Suprapubic skin (tissue), 4 donors: ENCODE results near the gene ARID3A. TPM values are rescaled to one million over a fixed set of nuclear protein-coding genes. Genes with fewer than 3 reads are reported as not detected.

Experiments
- DNase-seq, 2 donors: peaks; one replicate each; pipeline ENCODE4 v3.0.0-alpha.2; 2019; ENCODE audit warnings: low spot score in 2 of 2
- H3K27ac ChIP-seq: fragments of 200-600 bp; sonication (generic); one replicate; pipeline ENCODE4 v1.5.1; 2019
- H3K27me3 ChIP-seq: fragments of 200-600 bp; sonication (generic); one replicate; pipeline ENCODE4 v1.5.1; 2019
- H3K36me3 ChIP-seq: fragments of 200-600 bp; sonication (generic); one replicate; pipeline ENCODE4 v1.5.1; 2019
- H3K4me1 ChIP-seq: fragments of 200-600 bp; sonication (generic); one replicate; pipeline ENCODE4 v1.5.1; 2019
- H3K4me3 ChIP-seq: fragments of 200-600 bp; sonication (generic); one replicate; pipeline ENCODE4 v1.5.1; 2019; ENCODE audit warnings: mild to moderate bottlenecking
- H3K9me3 ChIP-seq: fragments of 200-600 bp; sonication (generic); one replicate; pipeline ENCODE4 v1.5.1; 2019
- CTCF ChIP-seq, 2 donors: fragments of 200-600 bp in 1 of 2; fragments of 450-650 bp in 1 of 2; sonication (generic) in 1 of 2; IDR thresholded peaks; one replicate each; pipeline ENCODE4 v1.5.1; 2016 to 2019; ENCODE audit warnings: antibody characterized with exemption in 2 of 2, mild to moderate bottlenecking in 1 of 2, moderate library complexity in 1 of 2
- EP300 ChIP-seq: sonication (generic); formaldehyde crosslinking; IDR thresholded peaks from one replicate; pipeline ENCODE4 v1.6.1; 2017; ENCODE audit warnings: antibody characterized with exemption
- POLR2A ChIP-seq, 2 donors: fragments of 450-650 bp; IDR thresholded peaks; one replicate each; pipeline ENCODE4 v1.6.1; 2017; ENCODE audit warnings: antibody characterized with exemption in 2 of 2, mild to moderate bottlenecking in 2 of 2, moderate library complexity in 2 of 2
- POLR2AphosphoS5 ChIP-seq, 3 donors: sonication (generic); formaldehyde crosslinking; IDR thresholded peaks; one replicate each; pipeline ENCODE4 v1.6.1; 2017; ENCODE audit warnings: antibody characterized with exemption in 3 of 3
- WGBS: methylation state at CpG from one replicate; pipeline ENCODE4 v1.1.5; 2018; 5-methylcytosine and 5-hydroxymethylcytosine counted together
- total RNA-seq, 4 donors: library from RNA; depleted of rRNA; stranded (reverse); fragments of >200 nt; gene quantifications; one replicate each; pipeline ENCODE4 v1.1.0, GENCODE V29; 2016

The ARID3A gene
- total RNA-seq, 4 donors from 2014 or later = 4.7 to 7.5 (median 6.1) TPM

- no peak for DNase-seq
- H3K36me3 ChIP-seq = peaks cover 10% of the 10 kb centered on the region
- H3K27ac ChIP-seq = no peak overlapping the region
- H3K27me3 ChIP-seq = no peaks in the 10 kb centered on the region
- peaks cover 5% of the 10 kb centered on the region for H3K4me1 ChIP-seq
- no peaks in the 10 kb centered on the region for H3K9me3 ChIP-seq
- no peak overlapping the region for H3K4me3 ChIP-seq
- TF ChIP-seq EP300 = no peak
- TF ChIP-seq POLR2AphosphoS5 (IDR thresholded peaks at IDR 0.05) = no peak
- TF ChIP-seq CTCF (IDR thresholded peaks at IDR 0.05) = no peak
- TF ChIP-seq POLR2A (IDR thresholded peaks at IDR 0.05) = no peak
- WGBS = 74% methylated on average over 5 of the region's 8 CpGs
Measured at GRCh38 chr19:960601-960938, 34.7 kb downstream of the ARID3A start.

GRCh38 chr19:961866-962620, 36.2 kb downstream of the ARID3A start:
- 72% methylated on average over 13 of the region's 14 CpGs for WGBS
- peaks cover 5% of the 10 kb centered on the region for H3K4me1 ChIP-seq
- no peaks in the 10 kb centered on the region for H3K9me3 ChIP-seq
- H3K36me3 ChIP-seq = peaks cover 17% of the 10 kb centered on the region
- H3K4me3 ChIP-seq = no peak overlapping the region
- no peak overlapping the region for H3K27ac ChIP-seq
- TF ChIP-seq EP300 = no peak
- no peaks in the 10 kb centered on the region for H3K27me3 ChIP-seq
- DNase-seq = no peak

- H3K4me1 ChIP-seq = peaks cover 5% of the 10 kb centered on the region
- peaks cover 23% of the 10 kb centered on the region for H3K36me3 ChIP-seq
- no peak for DNase-seq
- TF ChIP-seq CTCF (IDR thresholded peaks at IDR 0.05) (no peak), POLR2AphosphoS5 (IDR thresholded peaks at IDR 0.05) (no peak), EP300 (no peak), POLR2A (IDR thresholded peaks at IDR 0.05) (no peak)
- H3K27ac ChIP-seq = no peak overlapping the region
- H3K4me3 ChIP-seq = no peak overlapping the region
- H3K9me3 ChIP-seq = no peaks in the 10 kb centered on the region
- 92% methylated on average over 15 of the region's 31 CpGs for WGBS
- no peaks in the 10 kb centered on the region for H3K27me3 ChIP-seq
Measured at GRCh38 chr19:962683-963400, 37.0 kb downstream of the ARID3A start.

- peaks cover 5% of the 10 kb centered on the region for H3K4me1 ChIP-seq
- no peaks in the 10 kb centered on the region for H3K9me3 ChIP-seq
- no peak for TF ChIP-seq POLR2A (IDR thresholded peaks at IDR 0.05)
- TF ChIP-seq EP300 = no peak
- no peak for TF ChIP-seq POLR2AphosphoS5 (IDR thresholded peaks at IDR 0.05)
- 82% methylated on average over 9 of the region's 11 CpGs for WGBS
- H3K36me3 ChIP-seq = peaks cover 27% of the 10 kb centered on the region
- no peak overlapping the region for H3K4me3 ChIP-seq
- H3K27me3 ChIP-seq = no peaks in the 10 kb centered on the region
- H3K27ac ChIP-seq = no peak overlapping the region
- no peak for DNase-seq
Measured at GRCh38 chr19:963486-963951, 37.7 kb downstream of the ARID3A start.

GRCh38 chr19:964116-964520, 38.3 kb downstream of the ARID3A start:
- no CpG with 5 or more reads among the region's 16 CpGs for WGBS
- Histone ChIP-seq H3K9me3 (no peaks in the 10 kb centered on the region), H3K4me1 (peaks cover 2% of the 10 kb centered on the region), H3K27ac (no peak overlapping the region), H3K36me3 (peaks cover 33% of the 10 kb centered on the region), H3K27me3 (no peaks in the 10 kb centered on the region), H3K4me3 (no peak overlapping the region)
- no peak for DNase-seq
- TF ChIP-seq POLR2A (IDR thresholded peaks at IDR 0.05) = no peak

- Histone ChIP-seq H3K4me3 (no peak overlapping the region), H3K27ac (no peak overlapping the region), H3K36me3 (peaks cover 40% of the 10 kb centered on the region), H3K4me1 (no peaks in the 10 kb centered on the region), H3K9me3 (no peaks in the 10 kb centered on the region), H3K27me3 (no peaks in the 10 kb centered on the region)
- no peak for TF ChIP-seq EP300
- no peak for TF ChIP-seq POLR2A (IDR thresholded peaks at IDR 0.05)
- no peak for TF ChIP-seq POLR2AphosphoS5 (IDR thresholded peaks at IDR 0.05)
- no peak for TF ChIP-seq CTCF (IDR thresholded peaks at IDR 0.05)
- no peak for DNase-seq
- WGBS = 97% methylated on average over 16 of the region's 19 CpGs
Measured at GRCh38 chr19:964761-965694, 39.2 kb downstream of the ARID3A start.
